WERI-Rb-1 (cell line): ENCODE data around the gene KRTAP5-1.

Experiments
- DNase-seq: peaks from one replicate; pipeline ENCODE4 v3.0.0-alpha.2; 2020
- H3K27ac ChIP-seq: fragments of 250-450 bp; sonication (Bioruptor Pico); 2 replicates; pipeline ENCODE4 v1.5.1; 2020; ENCODE audit warnings: mild to moderate bottlenecking, moderate library complexity
- H3K27me3 ChIP-seq: fragments of 250-450 bp; sonication (Bioruptor Pico); 2 replicates; pipeline ENCODE4 v1.5.1; 2021; ENCODE audit warnings: mild to moderate bottlenecking, low read depth, moderate library complexity; ENCODE audit not compliant: insufficient read depth, severe bottlenecking
- H3K36me3 ChIP-seq: fragments of 250-450 bp; sonication (Bioruptor Pico); 2 replicates; pipeline ENCODE4 v1.5.1; 2020; ENCODE audit warnings: mild to moderate bottlenecking, moderate library complexity
- H3K4me3 ChIP-seq: 2 replicates; pipeline ENCODE4 v1.5.1; 2011; ENCODE audit warnings: low read depth, mild to moderate bottlenecking, control low read depth, low read length
- H3K9me3 ChIP-seq: fragments of 250-450 bp; sonication (Bioruptor Pico); 2 replicates; pipeline ENCODE4 v1.5.1; 2021; ENCODE audit warnings: mild to moderate bottlenecking, moderate library complexity; ENCODE audit not compliant: severe bottlenecking
- TF ChIP-seq, protein P1 (sequence below): IDR thresholded peaks from 2 replicates; pipeline ENCODE4 v1.5.1; 2011; ENCODE audit warnings: low read depth, mild to moderate bottlenecking, control low read depth, inconsistent platforms, low read length

The KRTAP5-1 gene

DNA sequence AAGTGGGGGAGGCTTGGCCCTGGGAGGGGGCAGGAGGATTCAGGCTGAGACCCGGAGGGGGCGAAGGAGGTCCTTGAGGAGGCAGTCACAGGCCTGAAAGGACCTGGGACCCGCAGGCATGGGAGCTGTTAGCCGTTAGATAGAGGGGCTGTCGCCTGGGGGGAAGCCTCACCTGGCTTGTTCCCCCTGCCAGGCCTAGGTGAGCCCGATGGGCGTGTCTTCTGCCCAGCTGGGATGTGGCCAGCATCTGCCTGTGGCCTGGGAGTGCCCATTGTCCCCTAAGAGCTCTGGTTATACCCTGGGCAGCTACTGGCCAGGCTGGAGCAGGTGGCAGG is 11.2 kb downstream of the KRTAP5-1 start:
- DNase-seq = peak; percentile 30
- TF ChIP-seq, protein P1, sequence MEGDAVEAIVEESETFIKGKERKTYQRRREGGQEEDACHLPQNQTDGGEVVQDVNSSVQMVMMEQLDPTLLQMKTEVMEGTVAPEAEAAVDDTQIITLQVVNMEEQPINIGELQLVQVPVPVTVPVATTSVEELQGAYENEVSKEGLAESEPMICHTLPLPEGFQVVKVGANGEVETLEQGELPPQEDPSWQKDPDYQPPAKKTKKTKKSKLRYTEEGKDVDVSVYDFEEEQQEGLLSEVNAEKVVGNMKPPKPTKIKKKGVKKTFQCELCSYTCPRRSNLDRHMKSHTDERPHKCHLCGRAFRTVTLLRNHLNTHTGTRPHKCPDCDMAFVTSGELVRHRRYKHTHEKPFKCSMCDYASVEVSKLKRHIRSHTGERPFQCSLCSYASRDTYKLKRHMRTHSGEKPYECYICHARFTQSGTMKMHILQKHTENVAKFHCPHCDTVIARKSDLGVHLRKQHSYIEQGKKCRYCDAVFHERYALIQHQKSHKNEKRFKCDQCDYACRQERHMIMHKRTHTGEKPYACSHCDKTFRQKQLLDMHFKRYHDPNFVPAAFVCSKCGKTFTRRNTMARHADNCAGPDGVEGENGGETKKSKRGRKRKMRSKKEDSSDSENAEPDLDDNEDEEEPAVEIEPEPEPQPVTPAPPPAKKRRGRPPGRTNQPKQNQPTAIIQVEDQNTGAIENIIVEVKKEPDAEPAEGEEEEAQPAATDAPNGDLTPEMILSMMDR = no peak
- H3K9me3 ChIP-seq = peaks cover 13% of the 10 kb centered on the region
- peaks cover 7% of the 10 kb centered on the region for H3K36me3 ChIP-seq
- peak overlapping the region; percentile 11; the same call in 1 of the 2 replicates for H3K4me3 ChIP-seq
- peaks cover 24% of the 10 kb centered on the region for H3K27me3 ChIP-seq
- H3K27ac ChIP-seq = no peak overlapping the region

DNA sequence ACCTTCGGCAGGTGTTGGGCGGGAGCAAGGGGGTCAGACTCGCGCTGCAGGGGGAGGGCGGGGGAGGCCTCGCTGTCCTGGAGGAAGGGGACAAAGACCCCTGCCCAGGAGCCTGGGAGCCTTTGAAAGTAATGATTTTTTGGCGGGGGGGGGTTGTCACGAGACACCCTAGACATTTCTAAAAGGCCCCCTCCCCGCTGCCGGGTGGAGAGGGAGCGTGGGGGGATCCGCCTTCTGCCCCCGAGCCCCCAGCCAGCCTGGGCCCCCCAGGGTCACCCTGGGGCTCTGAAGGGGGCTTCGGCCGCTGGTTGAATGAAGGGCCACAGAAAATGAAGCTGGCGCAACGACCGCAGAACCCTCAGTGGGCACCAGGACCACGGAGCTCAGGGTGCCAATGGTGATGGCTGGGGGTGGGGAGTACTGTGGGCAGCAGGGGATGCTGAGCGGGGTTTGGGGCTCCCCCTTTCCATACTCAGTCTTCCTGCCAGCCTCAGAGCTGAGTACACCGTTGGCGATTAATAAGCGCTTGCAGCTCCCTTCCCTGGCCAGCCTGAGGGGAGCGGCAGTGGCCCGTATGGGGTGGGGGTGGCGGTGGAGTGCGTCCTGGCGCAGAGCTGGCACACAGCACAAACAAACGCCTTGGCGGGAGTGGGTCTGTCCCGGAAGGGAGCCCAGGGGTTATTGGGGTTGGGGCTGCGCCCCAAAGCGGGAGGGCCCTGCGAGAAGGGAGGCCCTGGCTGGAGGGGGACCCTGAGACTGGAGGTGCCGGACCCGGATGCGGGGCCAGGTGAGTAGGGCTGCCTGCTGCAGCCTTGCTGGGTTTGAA is 11.8 kb downstream of the KRTAP5-1 start:
- H3K27ac ChIP-seq = no peak overlapping the region
- H3K4me3 ChIP-seq = peak overlapping the region; percentile 54
- H3K27me3 ChIP-seq = peaks cover 24% of the 10 kb centered on the region
- TF ChIP-seq, protein P1 = no peak
- peaks cover 8% of the 10 kb centered on the region for H3K9me3 ChIP-seq
- DNase-seq = no peak
- peaks cover 7% of the 10 kb centered on the region for H3K36me3 ChIP-seq

DNA sequence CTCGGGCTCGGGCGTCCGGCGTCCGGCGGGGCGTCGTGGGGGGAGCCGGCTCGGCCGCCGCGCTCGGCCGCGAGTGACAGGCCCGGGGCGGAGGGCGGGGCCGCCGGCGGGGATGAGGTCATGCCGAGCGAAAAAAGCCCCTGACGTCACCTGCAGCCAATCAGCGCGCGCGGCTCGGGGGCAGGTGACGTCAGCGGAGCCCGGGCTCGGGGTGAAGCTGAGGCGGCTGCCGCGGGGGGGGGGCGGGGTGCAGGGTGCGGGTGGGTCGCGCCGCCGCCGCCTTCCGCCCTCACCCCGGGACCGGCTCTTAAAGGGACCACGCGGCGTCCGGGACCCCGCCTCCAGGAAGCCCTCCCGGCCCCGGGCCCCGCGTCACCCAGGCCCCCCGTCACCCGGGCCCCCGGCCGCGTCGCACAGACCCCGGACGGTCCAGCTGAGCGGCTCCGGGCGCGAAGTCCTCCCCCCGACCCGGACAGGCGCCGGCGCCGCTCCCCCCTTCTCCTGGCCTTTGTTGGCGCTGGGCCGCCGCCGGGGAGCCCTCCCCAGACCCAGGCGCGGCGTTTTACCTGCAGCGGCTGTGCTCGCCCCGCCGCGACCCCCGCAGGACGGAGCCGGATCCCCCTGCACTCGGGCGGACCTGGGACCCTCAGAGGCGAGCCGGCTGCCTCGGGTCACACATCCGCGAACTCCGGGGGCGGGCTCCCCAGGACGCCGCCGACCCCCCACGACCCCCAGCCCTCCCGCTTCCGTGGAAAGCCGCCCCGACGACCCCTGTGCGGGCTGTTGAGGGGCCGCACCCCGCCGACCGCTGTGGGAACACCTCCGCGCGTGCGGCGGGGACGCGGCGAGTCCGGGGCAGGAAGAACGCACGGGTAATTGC is 12.6 kb downstream of the KRTAP5-1 start, which contains the start of gene DUSP8:
TSS of gene DUSP8 (minus strand) at position 75 of the 880 bp plus-strand sequence. CDS start 6,445 bp downstream, outside the sequence.
- TF ChIP-seq, protein P1 = no peak
- Histone ChIP-seq H3K4me3 (peak within 1 kb of the TSS; percentile 81), H3K36me3 (peaks cover 7% of the 10 kb centered on the region), H3K27ac (peak within 1 kb of the TSS; percentile 80), H3K9me3 (no peaks in the 10 kb centered on the region), H3K27me3 (peaks cover 24% of the 10 kb centered on the region)
- DNase-seq = peak; percentile 89

DNA sequence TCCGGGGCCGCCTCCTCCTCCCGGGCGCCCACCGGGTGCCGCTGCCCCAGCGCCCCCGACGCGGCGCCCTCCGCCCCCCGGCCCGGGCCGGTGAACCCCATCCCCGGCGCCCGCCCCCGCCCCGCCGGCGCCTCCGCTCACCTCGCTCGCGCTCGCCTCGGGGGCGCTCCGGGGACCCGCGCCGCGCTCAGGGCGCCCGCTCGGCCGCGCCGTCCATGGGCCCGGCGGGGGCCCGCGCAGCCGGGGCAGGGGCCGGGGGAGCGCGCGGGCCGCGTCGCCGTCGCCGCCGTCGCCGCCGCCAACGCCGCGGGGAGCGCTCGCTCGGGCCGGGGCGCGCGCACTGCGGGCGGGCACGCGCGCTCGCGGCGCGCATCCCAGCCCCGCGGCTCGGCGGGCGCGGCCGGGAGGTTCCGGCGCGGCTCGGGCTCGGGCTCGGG is 13.3 kb downstream of the KRTAP5-1 start:
- Histone ChIP-seq H3K27me3 (peaks cover 24% of the 10 kb centered on the region), H3K36me3 (peaks cover 7% of the 10 kb centered on the region), H3K4me3 (peak overlapping the region; percentile 81), H3K9me3 (no peaks in the 10 kb centered on the region), H3K27ac (peak overlapping the region; percentile 80)
- TF ChIP-seq, protein P1 = no peak
- DNase-seq = no peak

DNA sequence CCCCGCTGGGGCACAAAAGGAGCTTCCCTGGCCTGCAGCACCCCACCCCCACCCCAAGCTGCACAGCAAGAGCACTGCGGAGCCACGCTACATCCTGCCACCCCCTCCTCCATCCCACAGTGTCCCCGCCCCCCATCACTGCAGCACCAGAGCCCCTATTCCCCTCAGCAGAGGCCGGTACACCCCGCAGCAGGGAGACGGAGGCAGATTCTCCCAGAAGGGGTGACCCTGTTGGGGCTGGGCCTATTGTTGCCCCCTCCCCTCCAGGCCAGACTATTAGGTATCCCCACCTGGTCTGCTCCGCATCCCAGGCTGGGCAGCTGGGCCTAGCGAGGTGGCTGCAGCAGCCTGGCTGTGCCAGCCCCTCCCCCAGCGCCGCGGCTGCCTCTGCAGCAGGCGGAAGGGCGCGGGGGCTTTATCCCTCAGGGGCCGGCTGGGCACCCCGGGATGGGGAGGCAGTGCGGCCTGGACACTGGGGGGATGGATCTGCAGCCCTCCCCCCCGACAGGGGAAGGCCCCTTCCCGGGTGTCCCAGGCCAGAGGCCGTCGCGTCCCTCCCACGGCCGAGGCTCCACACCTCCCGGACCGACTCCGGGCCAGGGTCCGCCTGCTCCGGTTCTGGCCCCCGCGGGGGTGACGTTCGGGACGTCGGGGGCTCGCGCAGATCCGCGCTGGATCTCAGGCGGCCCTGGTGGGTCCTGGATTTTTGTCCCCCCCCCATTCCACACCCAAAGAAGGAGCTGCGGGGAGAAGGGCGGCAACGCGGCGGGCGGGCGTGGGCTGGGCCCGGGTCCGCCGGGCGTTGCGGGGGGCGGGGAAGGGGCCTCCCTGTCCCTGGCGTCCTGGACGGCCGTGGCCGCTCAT is 14.0 kb downstream of the KRTAP5-1 start:
- peak overlapping the region; percentile 81 for H3K4me3 ChIP-seq

More for the DNA sequence above, 14.0 kb downstream of the KRTAP5-1 start:
- peaks cover 7% of the 10 kb centered on the region for H3K36me3 ChIP-seq
- H3K27me3 ChIP-seq = peaks cover 24% of the 10 kb centered on the region
- no peaks in the 10 kb centered on the region for H3K9me3 ChIP-seq
- TF ChIP-seq, protein P1 = no peak
- H3K27ac ChIP-seq = peak overlapping the region; percentile 80
- DNase-seq = peak; percentile 64
